ENCODE measurements around the gene ADRM1. TPM values are rescaled to one million over a fixed set of nuclear protein-coding genes. Genes with fewer than 3 reads are reported as not detected.
A peak's percentile ranks its signal among the peaks of the same experiment; 100 is the strongest.

ADRM1 gene
- total RNA-seq, 2 donors from 2014 or later: 47.3 to 54.2 TPM

DNA sequence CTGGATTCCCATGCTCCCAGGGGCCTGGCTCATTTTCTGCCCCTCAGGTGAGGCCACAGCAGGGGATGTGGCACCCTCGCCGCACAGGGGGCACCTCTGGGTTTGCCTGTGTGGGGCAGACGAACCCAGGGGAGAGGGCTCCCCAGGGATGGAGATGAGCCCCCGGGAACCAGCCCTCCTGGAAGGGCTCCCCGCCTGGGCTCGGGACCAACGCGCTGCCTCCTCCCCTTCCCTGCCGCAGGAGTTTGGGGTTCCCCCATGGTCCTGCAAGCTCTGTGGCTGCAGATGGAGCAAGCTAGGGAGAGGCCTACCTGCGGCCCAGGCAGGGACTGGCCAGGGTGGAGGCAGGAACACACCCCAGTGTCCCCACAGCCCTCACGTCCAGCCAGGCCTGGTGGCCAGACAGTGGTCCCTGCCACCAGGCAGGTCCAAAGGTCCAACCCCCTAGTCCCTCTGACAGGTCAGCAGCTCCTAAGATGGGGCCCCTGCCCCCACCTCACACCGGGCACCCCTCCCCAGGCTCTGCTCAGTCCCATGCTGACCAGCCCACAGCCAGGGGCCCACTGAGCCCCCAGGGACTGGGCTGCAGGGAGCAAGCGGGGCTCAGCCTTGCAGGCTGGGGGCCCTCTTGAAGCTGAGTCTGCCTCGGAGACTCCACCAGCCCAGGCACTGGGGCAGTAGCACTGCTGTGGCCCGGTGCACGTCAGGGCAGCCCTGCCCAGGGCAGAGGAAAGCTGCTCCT, 50.7 kb downstream of the ADRM1 start:
- no peaks in the 10 kb centered on the region for H3K4me1 Mint-ChIP-seq
- DNase-seq (no peak), ATAC-seq (no peak)
- H3K27ac Mint-ChIP-seq: no peak overlapping the region
- H3K27me3 Mint-ChIP-seq: no peaks in the 10 kb centered on the region
- no peaks in the 10 kb centered on the region for H3K9me3 ChIP-seq (ENCODE audit: control insufficient read depth, low read length, poor library complexity, severe bottlenecking)
- no peak overlapping the region for H3K4me3 Mint-ChIP-seq
- peaks cover 2% of the 10 kb centered on the region for H3K36me3 Mint-ChIP-seq (ENCODE audit: low read depth)

DNA sequence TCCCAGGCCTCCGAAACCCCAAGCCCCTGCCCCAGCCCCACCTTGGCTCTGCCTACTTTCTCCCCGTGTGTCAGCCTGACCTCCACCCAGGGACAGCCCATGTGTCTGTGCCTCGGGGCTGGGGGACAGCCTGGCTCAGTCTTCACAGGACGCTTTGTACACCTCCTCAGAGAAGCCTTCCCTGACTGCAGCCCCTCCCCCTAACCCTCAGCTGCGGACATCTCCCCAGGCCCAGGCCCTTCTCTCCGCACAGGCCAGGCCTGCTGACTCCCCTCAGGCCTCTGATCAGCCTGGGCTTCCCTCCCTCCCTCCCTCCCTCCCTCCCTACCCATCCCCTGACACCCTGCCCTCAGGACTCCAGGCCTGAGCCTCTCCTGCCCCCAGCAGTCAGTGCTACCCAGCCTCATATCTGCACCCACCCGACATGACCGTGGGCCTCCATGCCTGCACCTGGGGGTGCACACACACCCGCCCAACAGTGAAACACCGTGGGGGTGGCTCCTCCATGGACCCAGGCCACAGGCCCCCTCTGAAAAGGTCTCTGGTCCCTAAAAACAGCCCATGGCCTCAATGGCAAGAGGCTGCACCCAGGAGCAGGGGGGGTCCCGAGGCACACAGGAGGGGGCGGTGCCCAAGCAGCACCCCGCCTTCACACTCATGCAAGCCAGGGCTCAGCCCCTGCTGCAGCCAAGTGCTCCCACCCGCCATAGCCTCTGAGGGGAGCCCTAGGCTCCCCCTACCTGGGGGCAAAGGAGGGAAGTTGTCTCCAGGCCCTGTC, 51.4 kb downstream of the ADRM1 start:
- ATAC-seq (no peak), DNase-seq (no peak)
- no peaks in the 10 kb centered on the region for H3K9me3 ChIP-seq (ENCODE audit: control insufficient read depth, low read length, poor library complexity, severe bottlenecking)
- H3K27me3 Mint-ChIP-seq: no peaks in the 10 kb centered on the region
- no peak overlapping the region for H3K27ac Mint-ChIP-seq
- H3K4me1 Mint-ChIP-seq: no peaks in the 10 kb centered on the region
- no peak overlapping the region for H3K4me3 Mint-ChIP-seq
- H3K36me3 Mint-ChIP-seq (ENCODE audit: low read depth): no peaks in the 10 kb centered on the region

DNA sequence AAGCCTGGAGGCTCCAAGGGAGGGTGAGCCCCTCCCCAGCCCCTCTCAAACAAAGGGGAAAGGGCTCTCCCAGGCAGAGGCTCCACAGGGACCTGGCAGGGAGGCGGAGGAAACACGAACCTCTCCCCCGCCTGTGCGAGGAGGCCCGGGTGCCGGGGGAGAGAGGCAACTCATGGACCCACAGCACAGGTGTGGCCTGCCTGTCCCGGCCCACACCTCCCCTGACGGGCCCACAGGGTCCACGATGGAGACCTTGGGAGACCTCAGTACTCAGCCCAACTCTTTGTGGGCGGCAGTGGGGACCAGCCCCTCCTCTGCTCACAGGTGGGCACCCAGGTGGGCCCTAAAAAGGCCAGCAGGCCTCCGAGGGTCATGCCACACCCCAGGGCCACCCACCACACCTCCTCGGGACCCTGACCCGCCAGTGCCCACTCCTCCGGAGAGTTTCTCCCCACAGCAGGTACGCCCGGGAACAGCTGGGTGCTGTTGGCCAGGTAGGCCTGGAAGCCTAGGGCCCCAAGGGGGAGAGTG, 52.1 kb downstream of the ADRM1 start:
- no peak overlapping the region for H3K4me3 Mint-ChIP-seq
- DNase-seq: no peak

DNA sequence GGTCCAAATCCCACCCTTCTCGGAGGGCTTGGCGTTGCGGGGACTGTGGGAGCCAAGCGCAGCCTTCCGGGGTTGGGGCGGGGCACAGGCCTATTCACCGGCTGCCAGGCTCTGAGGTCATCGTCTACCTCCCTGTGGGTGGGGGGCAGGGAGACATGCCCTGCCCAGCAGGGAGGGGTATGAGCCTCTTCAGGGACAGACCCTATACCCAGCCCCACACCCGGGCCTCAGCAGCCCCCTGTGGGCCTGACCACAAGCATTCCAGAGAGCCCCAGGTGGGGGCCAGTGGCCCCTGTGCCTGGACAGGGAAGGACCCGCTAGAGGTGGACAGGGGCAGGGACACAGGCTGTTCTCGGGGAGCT, 52.7 kb downstream of the ADRM1 start:
- Mint-ChIP-seq H3K4me3 (no peak overlapping the region), H3K4me1 (no peaks in the 10 kb centered on the region), H3K27me3 (no peaks in the 10 kb centered on the region), H3K36me3 (ENCODE audit: low read depth) (no peaks in the 10 kb centered on the region), H3K27ac (no peak overlapping the region)
- no peaks in the 10 kb centered on the region for H3K9me3 ChIP-seq (ENCODE audit: control insufficient read depth, low read length, poor library complexity, severe bottlenecking)
- DNase-seq (no peak), ATAC-seq (no peak)

More for the DNA sequence above, 52.1 kb downstream of the ADRM1 start:
- ATAC-seq: no peak
- Mint-ChIP-seq H3K36me3 (ENCODE audit: low read depth) (no peaks in the 10 kb centered on the region), H3K27ac (no peak overlapping the region), H3K27me3 (no peaks in the 10 kb centered on the region), H3K4me1 (no peaks in the 10 kb centered on the region)
- H3K9me3 ChIP-seq (ENCODE audit: control insufficient read depth, low read length, poor library complexity, severe bottlenecking): no peaks in the 10 kb centered on the region

DNA sequence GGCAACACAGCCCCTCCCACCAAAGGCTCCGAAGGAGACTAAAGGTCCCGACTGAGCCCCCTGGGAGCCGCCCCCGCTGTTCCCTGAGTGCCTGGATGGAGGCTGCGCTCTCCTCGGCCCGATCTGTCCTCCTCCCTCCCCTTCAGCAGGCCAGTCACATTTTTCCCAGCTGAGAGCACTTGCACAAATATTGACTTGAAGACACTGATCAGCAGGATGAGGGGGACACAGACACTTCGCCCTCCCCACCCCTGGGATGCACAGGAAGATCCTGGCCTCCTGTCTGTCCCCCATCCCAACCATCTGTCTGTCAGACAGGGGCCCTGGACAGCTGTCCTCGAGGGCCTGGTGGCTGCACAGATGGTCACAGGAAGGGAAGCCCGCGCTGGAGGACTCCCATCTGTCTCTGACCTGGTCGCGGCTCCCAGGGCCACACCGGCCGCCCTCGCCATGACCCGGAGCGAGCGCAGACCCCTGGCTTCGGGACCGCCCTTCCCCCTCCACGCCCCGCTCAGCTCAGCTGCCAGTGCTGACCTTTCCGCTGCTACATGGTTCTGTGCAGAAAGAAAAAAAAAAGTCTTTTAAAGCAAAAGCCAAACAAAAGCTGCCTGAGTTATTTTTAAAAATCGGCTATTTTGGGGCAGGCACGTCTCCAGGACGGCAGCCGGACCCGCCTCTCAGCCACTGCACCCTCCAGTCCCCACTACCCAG, 53.2 kb downstream of the ADRM1 start:
- Mint-ChIP-seq H3K27ac (no peak overlapping the region), H3K27me3 (no peaks in the 10 kb centered on the region), H3K36me3 (ENCODE audit: low read depth) (no peaks in the 10 kb centered on the region), H3K4me3 (no peak overlapping the region), H3K4me1 (no peaks in the 10 kb centered on the region)
- DNase-seq (no peak), ATAC-seq (no peak)
- no peaks in the 10 kb centered on the region for H3K9me3 ChIP-seq (ENCODE audit: control insufficient read depth, low read length, poor library complexity, severe bottlenecking)

DNA sequence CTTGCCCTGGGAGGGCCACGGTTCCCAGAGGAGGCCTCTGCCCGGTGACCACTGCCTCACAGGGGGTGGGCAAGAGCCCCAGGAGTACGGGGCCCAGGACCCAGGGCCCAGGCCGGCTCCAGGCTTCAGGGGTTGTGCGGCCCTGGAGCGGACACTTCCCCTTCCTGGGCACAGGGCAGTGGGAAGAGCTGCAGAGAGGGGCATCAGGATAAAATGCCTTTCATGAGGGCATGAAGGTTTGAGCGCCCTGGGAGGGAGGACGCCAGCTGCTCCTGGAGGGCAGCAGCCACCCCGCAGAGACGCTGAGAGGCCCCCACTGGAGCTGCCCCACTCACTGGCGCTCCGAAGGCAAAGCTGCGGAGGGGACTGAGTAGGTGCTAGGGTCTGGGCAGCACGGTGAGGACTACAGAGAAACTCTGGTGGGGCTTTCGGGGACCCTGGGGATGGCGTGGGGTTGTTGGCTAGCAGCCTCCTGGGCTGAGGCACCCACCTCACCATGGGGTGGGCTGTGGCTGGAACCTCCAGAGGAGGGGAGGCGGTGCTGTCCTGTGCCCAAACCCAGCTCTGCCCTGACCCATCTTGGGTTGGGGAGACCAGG, 53.9 kb downstream of the ADRM1 start:
- no peaks in the 10 kb centered on the region for H3K36me3 Mint-ChIP-seq (ENCODE audit: low read depth)
- H3K27ac Mint-ChIP-seq: no peak overlapping the region
- H3K27me3 Mint-ChIP-seq: no peaks in the 10 kb centered on the region
- H3K4me3 Mint-ChIP-seq: no peak overlapping the region
- no peaks in the 10 kb centered on the region for H3K4me1 Mint-ChIP-seq
- DNase-seq: no peak
- no peaks in the 10 kb centered on the region for H3K9me3 ChIP-seq (ENCODE audit: control insufficient read depth, low read length, poor library complexity, severe bottlenecking)
- ATAC-seq: no peak

DNA sequence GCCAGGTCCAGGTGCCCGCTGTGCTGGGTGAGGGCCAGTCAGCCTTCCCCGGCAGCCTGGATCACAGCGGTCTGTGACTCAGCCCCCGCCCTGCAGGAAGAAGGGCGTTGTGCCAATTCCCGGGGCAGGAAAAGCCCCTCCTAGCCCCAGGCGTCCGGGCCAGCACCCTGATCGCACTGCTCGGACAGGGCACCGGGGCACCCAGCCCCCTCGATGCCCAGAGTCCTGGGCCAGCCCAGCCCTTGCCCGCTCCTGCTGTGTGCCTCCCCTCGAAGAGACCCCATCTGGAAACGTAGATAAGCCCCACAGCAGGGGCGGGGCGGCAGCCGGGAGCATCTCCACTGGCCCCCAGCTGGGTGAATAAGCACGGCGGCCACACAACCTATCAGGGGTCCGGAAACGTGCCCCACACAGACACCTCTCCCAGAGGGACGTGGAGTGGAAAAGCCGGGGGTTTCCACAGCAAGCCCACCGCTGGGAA, 54.4 kb downstream of the ADRM1 start:
- no peaks in the 10 kb centered on the region for H3K36me3 Mint-ChIP-seq (ENCODE audit: low read depth)
- DNase-seq (peak in 1 of 3 donors; percentile 5), ATAC-seq (no peak)
- no peak overlapping the region for H3K27ac Mint-ChIP-seq
- no peak overlapping the region for H3K4me3 Mint-ChIP-seq
- peaks cover under 1% of the 10 kb centered on the region for H3K27me3 Mint-ChIP-seq
- no peaks in the 10 kb centered on the region for H3K4me1 Mint-ChIP-seq
- H3K9me3 ChIP-seq (ENCODE audit: control insufficient read depth, low read length, poor library complexity, severe bottlenecking): no peaks in the 10 kb centered on the region

DNA sequence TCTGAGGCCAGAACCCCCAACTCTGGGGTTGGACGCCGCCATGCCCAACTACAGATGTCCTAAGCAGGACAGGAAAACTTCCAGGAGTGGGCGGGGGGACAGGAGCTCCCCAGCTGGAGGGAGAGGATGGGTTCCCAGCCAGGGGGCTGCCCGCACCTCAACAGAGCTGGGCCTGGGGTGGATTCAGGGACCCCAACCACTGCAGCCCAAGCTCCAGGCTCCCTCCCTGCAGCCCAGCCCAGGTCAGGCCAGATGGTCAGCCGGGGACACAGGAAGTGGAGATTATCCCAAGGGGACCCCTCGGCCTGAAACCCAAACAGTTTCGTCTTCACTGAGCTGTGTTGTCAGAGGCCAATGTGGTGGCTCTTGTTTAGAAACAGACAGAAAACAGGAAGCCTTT, 54.9 kb downstream of the ADRM1 start:
- peaks cover 5% of the 10 kb centered on the region for H3K27me3 Mint-ChIP-seq
- H3K27ac Mint-ChIP-seq: no peak overlapping the region
- H3K36me3 Mint-ChIP-seq (ENCODE audit: low read depth): no peaks in the 10 kb centered on the region
- H3K9me3 ChIP-seq (ENCODE audit: control insufficient read depth, low read length, poor library complexity, severe bottlenecking): no peaks in the 10 kb centered on the region
- ATAC-seq: no peak
- no peak overlapping the region for H3K4me3 Mint-ChIP-seq
- DNase-seq: peak in 1 of 3 donors; percentile 3
- no peaks in the 10 kb centered on the region for H3K4me1 Mint-ChIP-seq

Other genes starting within 250 kb of the ADRM1 start
- gene TAF4, start 237.1 kb upstream of the ADRM1 start, total RNA-seq: 10 to 100 TPM; 17.8 to 19.5 TPM
- gene LSM14B, start 180.5 kb upstream of the ADRM1 start, total RNA-seq: 10 to 100 TPM; 32.3 to 34.1 TPM
- gene PSMA7, start 159.6 kb upstream of the ADRM1 start, total RNA-seq: 100 to 1,000 TPM; 144 to 158 TPM
- 10 to 100 TPM; 13.1 to 16.0 TPM for gene SS18L1, start 159.2 kb upstream of the ADRM1 start, total RNA-seq
- gene MTG2, start 120.0 kb upstream of the ADRM1 start, total RNA-seq: 10 to 100 TPM; 13.8 to 14.3 TPM
- gene HRH3, start 82.7 kb upstream of the ADRM1 start, total RNA-seq: not detected
- gene OSBPL2, start 64.5 kb upstream of the ADRM1 start, total RNA-seq: 10 to 100 TPM; 59.9 to 67.9 TPM
- gene LAMA5, start 64.3 kb downstream of the ADRM1 start, total RNA-seq: under 1 TPM; 0.50 to 0.72 TPM
- gene RPS21, start 84.1 kb downstream of the ADRM1 start, total RNA-seq: 1,000 to 10,000 TPM; 2,821 to 2,836 TPM
- gene CABLES2, start 104.3 kb downstream of the ADRM1 start, total RNA-seq: 1 to 10 TPM; 4.5 to 5.6 TPM
- gene RBBP8NL, start 124.5 kb downstream of the ADRM1 start, total RNA-seq: not detected
- not detected for gene GATA5, start 173.0 kb downstream of the ADRM1 start, total RNA-seq